Prostate gland (tissue), 2 donors: ENCODE results near the gene TESK1. TPM values are rescaled to one million over a fixed set of nuclear protein-coding genes. Genes with fewer than 3 reads are reported as not detected.

Experiments
- DNase-seq: peaks from one replicate; pipeline ENCODE4 v3.0.0-alpha.2; 2019; ENCODE audit warnings: low spot score
- H3K27ac ChIP-seq, 2 donors: fragments of 200-600 bp; sonication (generic); 2 replicates each; pipeline ENCODE4 v1.5.1; 2017 to 2019
- H3K27me3 ChIP-seq: fragments of 200-600 bp; sonication (generic); replicated peaks from 2 replicates; pipeline ENCODE4 v1.5.1; 2019; ENCODE audit not compliant: insufficient read depth
- H3K36me3 ChIP-seq, 2 donors: fragments of 200-600 bp; sonication (generic); 1 replicate in 1 of 2; 2 replicates in 1 of 2; pipeline versions ENCODE4 v1.5.1 to v1.8.1; 2017 to 2019
- H3K4me1 ChIP-seq: fragments of 200-600 bp; sonication (generic); replicated peaks from 2 replicates; pipeline ENCODE4 v1.5.1; 2019
- H3K4me3 ChIP-seq, 2 donors: fragments of 200-600 bp; sonication (generic); 2 replicates each; pipeline ENCODE4 v1.5.1; 2017 to 2019
- H3K9me3 ChIP-seq: fragments of 200-600 bp; sonication (generic); 2 replicates; pipeline ENCODE4 v1.5.1; 2017
- POLR2A ChIP-seq: fragments of 450-650 bp; IDR thresholded peaks from one replicate; pipeline ENCODE4 v1.6.1; 2016; ENCODE audit warnings: antibody characterized with exemption, mild to moderate bottlenecking
- POLR2AphosphoS5 ChIP-seq: sonication (generic); formaldehyde crosslinking; IDR thresholded peaks from one replicate; pipeline ENCODE4 v1.6.1; 2017; ENCODE audit warnings: antibody characterized with exemption
- WGBS: methylation state at CpG from one replicate; pipeline ENCODE4 v1.1.5; 2018; 5-methylcytosine and 5-hydroxymethylcytosine counted together
- intact Hi-C: fragments of 100-400 bp; cut with DNase I; formaldehyde crosslinking; loops from one replicate; pipeline ENCODE4 v1.14.2; 2022
- total RNA-seq, 2 donors: library from RNA; depleted of rRNA; stranded (reverse); fragments of >200 nt; gene quantifications; one replicate each; pipeline ENCODE4 v1.1.0, GENCODE V29; 2016
- TF ChIP-seq, protein P1 (sequence below), 4 experiments: fragments of 200-600 bp in 2 of 4; fragments of 450-650 bp in 2 of 4; sonication (generic) in 2 of 4; IDR thresholded peaks; 1 replicate in 3 of 4; 2 replicates in 1 of 4; pipeline ENCODE4 v1.5.1; 2016 to 2019; ENCODE audit warnings: antibody characterized with exemption in 4 of 4, mild to moderate bottlenecking in 2 of 4, moderate library complexity in 2 of 4

The TESK1 gene
- total RNA-seq, 2 donors from 2014 or later = 40.2 to 67.3 TPM

DNA sequence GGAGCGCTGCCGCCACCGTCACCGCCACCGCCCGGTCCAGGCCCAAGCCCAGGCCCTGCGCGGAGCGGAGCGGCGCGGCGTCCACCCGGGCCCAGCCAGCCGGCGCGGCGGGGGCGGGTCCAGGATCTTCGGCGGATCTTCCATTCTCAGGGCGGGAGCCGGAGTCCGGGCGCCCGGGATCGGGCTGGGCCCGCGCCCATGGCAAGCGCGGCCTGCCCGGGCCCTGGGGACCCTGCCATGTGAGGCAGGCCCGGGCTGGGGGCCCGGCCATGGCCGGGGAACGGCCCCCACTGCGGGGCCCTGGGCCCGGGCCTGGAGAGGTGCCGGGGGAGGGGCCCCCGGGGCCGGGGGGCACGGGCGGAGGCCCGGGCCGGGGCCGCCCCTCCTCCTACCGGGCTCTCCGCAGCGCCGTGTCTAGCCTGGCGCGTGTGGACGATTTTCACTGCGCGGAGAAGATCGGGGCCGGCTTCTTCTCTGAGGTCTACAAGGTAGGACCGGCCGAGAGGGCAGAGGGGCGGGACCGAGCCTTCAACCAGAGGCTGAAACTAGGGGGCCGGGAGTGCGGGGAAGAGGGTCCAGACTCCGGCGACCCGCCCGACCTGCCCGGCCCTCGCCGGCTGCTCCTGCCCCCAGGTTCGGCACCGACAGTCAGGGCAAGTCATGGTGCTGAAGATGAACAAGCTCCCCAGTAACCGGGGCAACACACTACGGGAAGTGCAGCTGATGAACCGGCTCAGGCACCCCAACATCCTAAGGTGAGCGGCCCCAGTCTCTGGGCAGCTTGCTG lies 482 bp downstream of the TESK1 start:
- DNase-seq = no peak
- intact Hi-C loops = loop anchor here (2.0 to 10.0 kb wide), 4 partner anchors 42 to 491 kb away; partner anchors contain the start of genes ATOSB and RUSC2
- TF ChIP-seq, protein P1, sequence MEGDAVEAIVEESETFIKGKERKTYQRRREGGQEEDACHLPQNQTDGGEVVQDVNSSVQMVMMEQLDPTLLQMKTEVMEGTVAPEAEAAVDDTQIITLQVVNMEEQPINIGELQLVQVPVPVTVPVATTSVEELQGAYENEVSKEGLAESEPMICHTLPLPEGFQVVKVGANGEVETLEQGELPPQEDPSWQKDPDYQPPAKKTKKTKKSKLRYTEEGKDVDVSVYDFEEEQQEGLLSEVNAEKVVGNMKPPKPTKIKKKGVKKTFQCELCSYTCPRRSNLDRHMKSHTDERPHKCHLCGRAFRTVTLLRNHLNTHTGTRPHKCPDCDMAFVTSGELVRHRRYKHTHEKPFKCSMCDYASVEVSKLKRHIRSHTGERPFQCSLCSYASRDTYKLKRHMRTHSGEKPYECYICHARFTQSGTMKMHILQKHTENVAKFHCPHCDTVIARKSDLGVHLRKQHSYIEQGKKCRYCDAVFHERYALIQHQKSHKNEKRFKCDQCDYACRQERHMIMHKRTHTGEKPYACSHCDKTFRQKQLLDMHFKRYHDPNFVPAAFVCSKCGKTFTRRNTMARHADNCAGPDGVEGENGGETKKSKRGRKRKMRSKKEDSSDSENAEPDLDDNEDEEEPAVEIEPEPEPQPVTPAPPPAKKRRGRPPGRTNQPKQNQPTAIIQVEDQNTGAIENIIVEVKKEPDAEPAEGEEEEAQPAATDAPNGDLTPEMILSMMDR (IDR thresholded peaks at IDR 0.05) = no peak
- TF ChIP-seq POLR2AphosphoS5 (no peak), POLR2A (no peak)
- Histone ChIP-seq H3K4me3 (peak overlapping the region; percentile 79 to 82), H3K9me3 (no peaks in the 10 kb centered on the region), H3K36me3 (peaks cover 2 to 5% of the 10 kb centered on the region in 2 donors), H3K27ac (peak overlapping the region; percentile 94), H3K27me3 (no peaks in the 10 kb centered on the region), H3K4me1 (peaks cover 13% of the 10 kb centered on the region)
- under 1% methylated on average over 45 of the region's 76 CpGs for WGBS

DNA sequence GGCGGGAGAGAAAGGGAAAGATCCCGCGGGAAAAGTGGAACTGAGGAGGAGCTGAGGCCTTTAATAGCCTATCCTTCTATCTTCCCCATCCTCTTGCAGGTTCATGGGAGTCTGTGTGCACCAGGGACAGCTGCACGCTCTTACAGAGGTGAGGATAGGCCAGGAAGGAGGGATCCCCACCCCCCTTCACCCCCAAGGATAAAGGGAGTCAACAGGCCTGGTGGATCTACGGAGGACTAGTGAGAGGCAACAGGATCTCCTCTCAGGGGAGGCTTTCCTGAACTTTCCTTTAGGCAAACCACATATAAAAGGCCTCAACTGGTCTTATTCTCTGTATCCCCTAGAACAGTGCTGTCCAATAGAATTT lies 1.1 kb downstream of the TESK1 start:
- Histone ChIP-seq H3K36me3 (peaks cover 2 to 5% of the 10 kb centered on the region in 2 donors), H3K9me3 (no peaks in the 10 kb centered on the region), H3K27ac (peak overlapping the region; percentile 94), H3K4me3 (peak overlapping the region; percentile 79 to 82), H3K27me3 (no peaks in the 10 kb centered on the region), H3K4me1 (peaks cover 13% of the 10 kb centered on the region)
- no peak for TF ChIP-seq POLR2A
- TF ChIP-seq, protein P1 (IDR thresholded peaks at IDR 0.05) = no peak
- no peak for TF ChIP-seq POLR2AphosphoS5
- no peak for DNase-seq
- WGBS = 9% methylated on average over 5 of the region's 5 CpGs
- intact Hi-C loops = loop anchor here (5.0 to 10.0 kb wide), 3 partner anchors 41 to 491 kb away; partner anchors contain the start of gene ATOSB

DNA sequence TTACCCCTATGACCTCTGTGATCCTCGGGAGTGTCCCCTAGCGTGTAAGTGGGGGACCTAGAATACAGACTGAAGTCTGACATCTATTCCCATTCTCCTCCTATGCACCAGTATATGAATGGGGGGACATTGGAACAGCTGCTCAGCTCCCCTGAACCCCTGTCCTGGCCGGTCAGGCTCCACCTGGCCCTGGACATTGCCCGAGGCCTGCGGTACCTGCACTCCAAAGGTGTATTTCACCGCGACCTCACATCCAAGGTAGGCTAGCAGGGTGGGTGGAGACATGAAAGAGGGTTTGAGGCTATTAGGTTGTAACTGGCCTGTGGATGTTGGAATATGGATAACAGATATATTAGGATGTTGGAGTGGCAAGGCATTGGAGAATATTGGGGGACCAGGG lies 1.7 kb downstream of the TESK1 start:
- no peaks in the 10 kb centered on the region for H3K9me3 ChIP-seq
- H3K4me3 ChIP-seq = no peak overlapping the region
- no peaks in the 10 kb centered on the region for H3K27me3 ChIP-seq
- TF ChIP-seq POLR2AphosphoS5 (no peak), POLR2A (no peak)
- TF ChIP-seq, protein P1 (IDR thresholded peaks at IDR 0.05) = no peak
- WGBS = 86% methylated on average over 7 of the region's 7 CpGs
- peaks cover 2 to 5% of the 10 kb centered on the region in 2 donors for H3K36me3 ChIP-seq
- H3K4me1 ChIP-seq = peaks cover 13% of the 10 kb centered on the region
- intact Hi-C loops = loop anchor here (5.0 to 10.0 kb wide), 3 partner anchors 41 to 492 kb away; partner anchors contain the start of gene ATOSB
- no peak for DNase-seq
- H3K27ac ChIP-seq = no peak overlapping the region

DNA sequence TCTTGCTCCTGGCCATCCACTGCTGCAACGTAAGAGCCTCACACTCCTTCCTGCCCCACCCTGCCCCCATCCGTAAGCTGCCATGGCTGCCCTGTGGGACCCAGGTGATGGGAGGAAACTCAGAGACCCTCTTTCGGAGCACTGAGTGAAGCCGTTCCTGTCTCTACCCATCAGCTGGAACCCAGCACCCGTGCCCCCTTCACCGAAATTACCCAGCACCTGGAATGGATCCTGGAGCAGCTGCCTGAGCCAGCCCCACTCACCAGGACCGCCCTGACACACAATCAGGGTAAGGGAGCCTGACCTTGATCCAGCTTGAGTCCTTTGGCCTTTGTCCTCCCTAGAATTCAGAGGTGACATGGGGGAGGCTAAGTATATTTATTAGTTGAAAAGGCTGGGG lies 3.2 kb downstream of the TESK1 start:
- Histone ChIP-seq H3K4me1 (peaks cover 13% of the 10 kb centered on the region), H3K9me3 (no peaks in the 10 kb centered on the region), H3K36me3 (peaks cover 2 to 5% of the 10 kb centered on the region in 2 donors), H3K4me3 (no peak overlapping the region), H3K27me3 (no peaks in the 10 kb centered on the region), H3K27ac (no peak overlapping the region)
- no peak for DNase-seq
- intact Hi-C loops = loop anchor here (5.0 to 10.0 kb wide), 3 partner anchors 39 to 493 kb away; partner anchors contain the start of gene ATOSB
- TF ChIP-seq, protein P1 (IDR thresholded peaks at IDR 0.05) = no peak
- no peak for TF ChIP-seq POLR2A
- TF ChIP-seq POLR2AphosphoS5 = no peak
- 87% methylated on average over 7 of the region's 7 CpGs for WGBS
